CD14-positive monocyte (primary cell): Measurements from ENCODE around the gene VAMP4. TPM values are rescaled to one million over a fixed set of nuclear protein-coding genes. Genes with fewer than 3 reads are reported as not detected.

Experiments used
- DNase-seq, 3 donors: peaks; one replicate each; pipeline ENCODE4 v3.0.0-alpha.2; 2011 to 2022
- H2AFZ ChIP-seq: 2 replicates; pipeline ENCODE4 v1.6.0; 2012; ENCODE audit warnings: mild to moderate bottlenecking, low read depth, low read length, inconsistent platforms; ENCODE audit not compliant: insufficient read depth, poor library complexity, severe bottlenecking
- H3K27ac ChIP-seq, 2 donors: 1 replicate in 1 of 2; 2 replicates in 1 of 2; pipeline ENCODE4 v1.5.1; 2012 to 2013; ENCODE audit warnings: low read length in 2 of 2, control low read depth in 1 of 2, inconsistent platforms in 1 of 2, low read depth in 1 of 2, mild to moderate bottlenecking in 1 of 2
- H3K27me3 ChIP-seq, 2 donors: one replicate each; pipeline versions ENCODE4 v1.6.0 to v1.6.1; 2011 to 2013; ENCODE audit warnings: low read length in 2 of 2; ENCODE audit not compliant: control insufficient read depth in 2 of 2, insufficient read depth in 2 of 2
- H3K36me3 ChIP-seq, 2 donors: replicated peaks in 1 of 2; 1 replicate in 1 of 2; 2 replicates in 1 of 2; pipeline versions ENCODE4 v1.5.1 to v1.6.1; 2012 to 2013; ENCODE audit warnings: low read length in 2 of 2, control low read depth in 1 of 2, inconsistent platforms in 1 of 2, mild to moderate bottlenecking in 1 of 2; ENCODE audit not compliant: insufficient read depth in 2 of 2, control insufficient read depth in 1 of 2
- H3K4me1 ChIP-seq, 2 donors: 1 replicate in 1 of 2; 2 replicates in 1 of 2; pipeline versions ENCODE4 v1.5.1 to v1.6.1; 2012 to 2013; ENCODE audit warnings: low read length in 2 of 2, control low read depth in 1 of 2, inconsistent platforms in 1 of 2, mild to moderate bottlenecking in 1 of 2, moderate library complexity in 1 of 2; ENCODE audit not compliant: insufficient read depth in 2 of 2, control insufficient read depth in 1 of 2
- H3K4me2 ChIP-seq: replicated peaks from 2 replicates; pipeline ENCODE3; 2012; ENCODE audit warnings: low read length, moderate library complexity, mild to moderate bottlenecking; ENCODE audit not compliant: poor library complexity, severe bottlenecking; ENCODE audit errors: extremely low read depth
- H3K4me3 ChIP-seq, 3 experiments: fragments of 200-600 bp in 1 of 3; sonication (generic) in 1 of 3; replicated peaks in 1 of 3; 1 replicate in 2 of 3; 2 replicates in 1 of 3; pipeline ENCODE4 v1.5.1; 2011 to 2013; ENCODE audit warnings: low read length in 3 of 3, mild to moderate bottlenecking in 3 of 3, control low read depth in 2 of 3, low read depth in 2 of 3, inconsistent platforms in 1 of 3, moderate library complexity in 1 of 3
- H3K79me2 ChIP-seq: 2 replicates; pipeline ENCODE4 v1.6.0; 2012; ENCODE audit warnings: mild to moderate bottlenecking, control low read depth, inconsistent platforms, low read length, moderate library complexity; ENCODE audit not compliant: insufficient read depth
- H3K9ac ChIP-seq: 2 replicates; pipeline ENCODE4 v1.6.0; 2017; ENCODE audit warnings: low read length, mild to moderate bottlenecking; ENCODE audit not compliant: insufficient read depth, poor library complexity, severe bottlenecking
- H3K9me3 ChIP-seq, 2 donors: replicated peaks in 1 of 2; 1 replicate in 1 of 2; 2 replicates in 1 of 2; pipeline versions ENCODE4 v1.5.1 to v1.6.1; 2012 to 2013; ENCODE audit warnings: low read length in 2 of 2, control low read depth in 1 of 2; ENCODE audit not compliant: control insufficient read depth in 1 of 2, insufficient read depth in 1 of 2
- H4K20me1 ChIP-seq: 2 replicates; pipeline ENCODE4 v1.6.0; 2012; ENCODE audit warnings: mild to moderate bottlenecking, low read length, control low read depth, moderate library complexity; ENCODE audit not compliant: insufficient read depth
- H3K27ac Mint-ChIP-seq, 7 donors: one replicate each; pipeline ENCODE4 v1.8.0; 2020; ENCODE audit warnings: mild to moderate bottlenecking in 7 of 7, mixed read lengths in 7 of 7, moderate library complexity in 6 of 7, inconsistent platforms in 2 of 7
- H3K27me3 Mint-ChIP-seq, 3 donors: one replicate each; pipeline ENCODE4 v1.8.0; 2021 to 2022; ENCODE audit warnings: low read depth in 3 of 3, mild to moderate bottlenecking in 3 of 3, mixed read lengths in 3 of 3, moderate library complexity in 3 of 3, inconsistent platforms in 1 of 3
- H3K36me3 Mint-ChIP-seq, 2 donors: one replicate each; pipeline ENCODE4 v1.8.0; 2020; ENCODE audit warnings: mixed read lengths in 2 of 2, inconsistent platforms in 1 of 2, mild to moderate bottlenecking in 1 of 2
- H3K4me1 Mint-ChIP-seq: one replicate; pipeline ENCODE4 v1.8.0; 2020; ENCODE audit warnings: mild to moderate bottlenecking, mixed read lengths
- H3K4me3 Mint-ChIP-seq, 2 donors: one replicate each; pipeline ENCODE4 v1.8.0; 2020; ENCODE audit warnings: mild to moderate bottlenecking in 2 of 2, mixed read lengths in 2 of 2, moderate library complexity in 1 of 2
- H3K9me3 Mint-ChIP-seq, 7 donors: one replicate each; pipeline ENCODE4 v1.8.0; 2020 to 2022; ENCODE audit warnings: mixed read lengths in 7 of 7, mild to moderate bottlenecking in 6 of 7, moderate library complexity in 6 of 7, inconsistent platforms in 2 of 7
- WGBS: methylation state at CpG from one replicate; pipeline ENCODE4 v1.1.5; 2013; ENCODE audit warnings: missing lambda C conversion rate; ENCODE audit not compliant: insufficient coverage; 5-methylcytosine and 5-hydroxymethylcytosine counted together
- intact Hi-C, 2 donors: fragments of 100-400 bp; cut with micrococcal nuclease; formaldehyde crosslinking; loops; one replicate each; pipeline versions ENCODE4 v1.15.0 to v1.15.1; 2023
- polyA plus RNA-seq, 3 donors: library from polyadenylated mRNA; depleted of rRNA in 1 of 3; unstranded in 2 of 3; stranded (reverse) in 1 of 3; fragments of 300-500 nt in 2 of 3; fragments of >200 nt in 1 of 3; fragmentation: Illumina TruSeq in 2 of 3; gene quantifications; 1 replicate in 2 of 3; 2 replicates in 1 of 3; pipeline ENCODE4 v1.2.3, GENCODE V29; 2012 to 2021
- TF ChIP-seq, protein P1 (sequence below): fragments of 200-600 bp; IDR thresholded peaks from one replicate; pipeline ENCODE4 v1.8.0; 2022; ENCODE audit warnings: antibody characterized with exemption, mild to moderate bottlenecking

The VAMP4 gene
- polyA plus RNA-seq, 3 donors: 13.3 to 19.5 (median 18.8) TPM

- H3K9ac ChIP-seq: no peak overlapping the region
- no peaks in the 10 kb centered on the region for H3K9me3 ChIP-seq
- H4K20me1 ChIP-seq: peaks cover 5% of the 10 kb centered on the region
- H3K4me3 Mint-ChIP-seq: no peak overlapping the region
- peaks cover 52 to 58% of the 10 kb centered on the region in 2 donors for H3K4me1 ChIP-seq
- peak in 2 of 3 donors; percentile 21 to 35 for DNase-seq
- H3K79me2 ChIP-seq: peaks cover 60% of the 10 kb centered on the region
- intact Hi-C loops: loop anchor here (5.0 kb wide), 2 partner anchors 43 to 252 kb away; partner anchors contain the start of genes METTL13 (in 1 of the 2) and PRRC2C (in 1 of the 2)
- no peaks in the 10 kb centered on the region for H3K27me3 Mint-ChIP-seq
- peaks cover 21 to 26% of the 10 kb centered on the region in 2 donors for H3K36me3 Mint-ChIP-seq
- H3K4me2 ChIP-seq: peak overlapping the region; percentile 9
- peaks cover 63% of the 10 kb centered on the region for H3K4me1 Mint-ChIP-seq
- 100% methylated on average over 1 of the region's 2 CpGs for WGBS
- peak overlapping the region in 1 of 3 experiments; percentile 93 for H3K4me3 ChIP-seq
- H3K9me3 Mint-ChIP-seq: peaks cover 0 to 3% (median 0%) of the 10 kb centered on the region in 7 donors
- TF ChIP-seq, protein P1, sequence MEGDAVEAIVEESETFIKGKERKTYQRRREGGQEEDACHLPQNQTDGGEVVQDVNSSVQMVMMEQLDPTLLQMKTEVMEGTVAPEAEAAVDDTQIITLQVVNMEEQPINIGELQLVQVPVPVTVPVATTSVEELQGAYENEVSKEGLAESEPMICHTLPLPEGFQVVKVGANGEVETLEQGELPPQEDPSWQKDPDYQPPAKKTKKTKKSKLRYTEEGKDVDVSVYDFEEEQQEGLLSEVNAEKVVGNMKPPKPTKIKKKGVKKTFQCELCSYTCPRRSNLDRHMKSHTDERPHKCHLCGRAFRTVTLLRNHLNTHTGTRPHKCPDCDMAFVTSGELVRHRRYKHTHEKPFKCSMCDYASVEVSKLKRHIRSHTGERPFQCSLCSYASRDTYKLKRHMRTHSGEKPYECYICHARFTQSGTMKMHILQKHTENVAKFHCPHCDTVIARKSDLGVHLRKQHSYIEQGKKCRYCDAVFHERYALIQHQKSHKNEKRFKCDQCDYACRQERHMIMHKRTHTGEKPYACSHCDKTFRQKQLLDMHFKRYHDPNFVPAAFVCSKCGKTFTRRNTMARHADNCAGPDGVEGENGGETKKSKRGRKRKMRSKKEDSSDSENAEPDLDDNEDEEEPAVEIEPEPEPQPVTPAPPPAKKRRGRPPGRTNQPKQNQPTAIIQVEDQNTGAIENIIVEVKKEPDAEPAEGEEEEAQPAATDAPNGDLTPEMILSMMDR: no peak
- H2AFZ ChIP-seq: no peak overlapping the region
- H3K27ac Mint-ChIP-seq: no peak overlapping the region
- no peak overlapping the region for H3K27ac ChIP-seq
- no peaks in the 10 kb centered on the region for H3K27me3 ChIP-seq
- peaks cover 15 to 33% of the 10 kb centered on the region in 2 donors for H3K36me3 ChIP-seq
Observed at GRCh38 chr1:171739656-171740055, 2.2 kb downstream of the VAMP4 start.

GRCh38 chr1:171738911-171739310, 3.0 kb downstream of the VAMP4 start:
- H3K4me3 Mint-ChIP-seq: no peak overlapping the region
- H3K27me3 Mint-ChIP-seq: no peaks in the 10 kb centered on the region
- peaks cover 5% of the 10 kb centered on the region for H4K20me1 ChIP-seq
- H3K36me3 Mint-ChIP-seq: peaks cover 26% of the 10 kb centered on the region in 2 donors
- peaks cover 15 to 38% of the 10 kb centered on the region in 2 donors for H3K36me3 ChIP-seq
- H3K4me2 ChIP-seq: no peak overlapping the region
- H3K27ac Mint-ChIP-seq: no peak overlapping the region
- intact Hi-C loops: no loop called here
- H2AFZ ChIP-seq: no peak overlapping the region
- H3K27me3 ChIP-seq: no peaks in the 10 kb centered on the region
- no peak overlapping the region for H3K9ac ChIP-seq
- H3K4me3 ChIP-seq: no peak overlapping the region
- no peak overlapping the region for H3K27ac ChIP-seq
- peaks cover 64% of the 10 kb centered on the region for H3K79me2 ChIP-seq
- H3K9me3 Mint-ChIP-seq: peaks cover 0 to 3% (median 0%) of the 10 kb centered on the region in 7 donors
- peaks cover 57% of the 10 kb centered on the region for H3K4me1 Mint-ChIP-seq
- TF ChIP-seq, protein P1: no peak
- peaks cover 44 to 51% of the 10 kb centered on the region in 2 donors for H3K4me1 ChIP-seq
- DNase-seq: no peak
- whole genome bisulfite sequencing: no CpG with 5 or more reads among the region's 2 CpGs
- H3K9me3 ChIP-seq: no peaks in the 10 kb centered on the region
